ENCODE measurements around the gene XG.

- TF ChIP-seq POLR2AphosphoS5 (IDR thresholded peaks at IDR 0.05; ENCODE audit: low read depth, low read length) (no peak), POLR2A (IDR thresholded peaks at IDR 0.05; ENCODE audit: low read depth, low read length) (no peak)
Observed at GRCh38 chrX:2859197-2859797, 107.5 kb downstream of the XG start.
